AG10803 (cell line): ENCODE measurements around the gene TMEM175.

Source experiments
- DNase-seq: peaks from one replicate; pipeline ENCODE4 v3.0.0; 2010; ENCODE audit warnings: low read depth
- H3K4me3 ChIP-seq: 2 replicates; pipeline ENCODE4 v1.5.1; 2011; ENCODE audit warnings: mild to moderate bottlenecking, low read length, control low read depth
- TF ChIP-seq, protein P1 (sequence below): conservative IDR thresholded peaks from 2 replicates; pipeline ENCODE4 v1.5.1; 2011; ENCODE audit warnings: mild to moderate bottlenecking, low read length, control low read depth, inconsistent platforms

Gene TMEM175

DNA sequence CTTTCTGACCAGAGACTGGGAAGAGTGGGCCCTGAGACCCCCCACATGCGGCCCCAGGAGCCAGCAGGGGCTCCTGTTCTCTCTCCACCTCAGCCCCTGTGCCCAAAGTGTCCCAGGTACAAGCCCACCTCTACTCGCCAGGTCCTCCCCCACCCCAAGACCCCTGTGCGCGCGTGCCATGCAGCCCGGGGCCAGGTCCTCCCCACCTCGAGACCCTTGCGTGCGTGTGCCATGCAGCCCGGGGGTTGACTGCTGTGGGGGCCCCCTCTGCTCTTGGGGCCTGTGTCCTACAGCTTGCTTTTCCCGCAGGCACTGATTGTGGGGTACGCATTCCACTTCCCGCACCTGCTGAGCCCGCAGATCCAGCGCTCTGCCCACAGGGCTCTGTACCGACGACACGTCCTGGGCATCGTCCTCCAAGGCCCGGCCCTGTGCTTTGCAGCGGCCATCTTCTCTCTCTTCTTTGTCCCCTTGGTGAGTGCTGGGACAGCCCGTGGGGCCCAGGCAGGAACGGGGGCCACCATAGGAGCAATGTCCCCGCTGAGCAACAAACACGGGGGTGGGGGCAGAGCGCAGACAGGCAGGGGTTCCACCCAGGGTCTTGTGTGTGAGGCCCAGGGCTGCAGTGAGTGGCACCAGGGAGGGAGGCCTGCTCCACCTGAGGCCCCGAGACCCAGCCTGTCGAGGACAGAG, 20.8 kb downstream of the TMEM175 start:
- TF ChIP-seq, protein P1, sequence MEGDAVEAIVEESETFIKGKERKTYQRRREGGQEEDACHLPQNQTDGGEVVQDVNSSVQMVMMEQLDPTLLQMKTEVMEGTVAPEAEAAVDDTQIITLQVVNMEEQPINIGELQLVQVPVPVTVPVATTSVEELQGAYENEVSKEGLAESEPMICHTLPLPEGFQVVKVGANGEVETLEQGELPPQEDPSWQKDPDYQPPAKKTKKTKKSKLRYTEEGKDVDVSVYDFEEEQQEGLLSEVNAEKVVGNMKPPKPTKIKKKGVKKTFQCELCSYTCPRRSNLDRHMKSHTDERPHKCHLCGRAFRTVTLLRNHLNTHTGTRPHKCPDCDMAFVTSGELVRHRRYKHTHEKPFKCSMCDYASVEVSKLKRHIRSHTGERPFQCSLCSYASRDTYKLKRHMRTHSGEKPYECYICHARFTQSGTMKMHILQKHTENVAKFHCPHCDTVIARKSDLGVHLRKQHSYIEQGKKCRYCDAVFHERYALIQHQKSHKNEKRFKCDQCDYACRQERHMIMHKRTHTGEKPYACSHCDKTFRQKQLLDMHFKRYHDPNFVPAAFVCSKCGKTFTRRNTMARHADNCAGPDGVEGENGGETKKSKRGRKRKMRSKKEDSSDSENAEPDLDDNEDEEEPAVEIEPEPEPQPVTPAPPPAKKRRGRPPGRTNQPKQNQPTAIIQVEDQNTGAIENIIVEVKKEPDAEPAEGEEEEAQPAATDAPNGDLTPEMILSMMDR, result no peak
- DNase-seq, result no peak
- H3K4me3 ChIP-seq, result no peak overlapping the region

DNA sequence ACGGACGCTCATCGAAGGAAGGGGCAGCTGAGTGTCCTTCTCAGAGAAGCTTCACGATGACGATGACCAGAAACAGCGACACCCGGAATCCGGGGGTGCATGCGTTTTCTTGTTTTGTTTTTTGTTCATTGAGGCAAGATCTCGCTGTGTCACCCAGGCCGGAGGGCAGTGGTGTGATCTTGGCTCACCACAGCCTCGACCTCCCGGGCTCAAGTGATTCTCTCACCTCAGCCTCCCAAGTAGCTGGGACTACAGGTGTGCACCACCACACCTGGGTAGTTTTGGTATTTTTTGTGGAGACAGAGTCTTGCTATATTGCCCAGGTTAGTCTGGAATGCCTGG, 21.3 kb downstream of the TMEM175 start:
- TF ChIP-seq, protein P1, result no peak
- DNase-seq, result no peak
- no peak overlapping the region for H3K4me3 ChIP-seq

DNA sequence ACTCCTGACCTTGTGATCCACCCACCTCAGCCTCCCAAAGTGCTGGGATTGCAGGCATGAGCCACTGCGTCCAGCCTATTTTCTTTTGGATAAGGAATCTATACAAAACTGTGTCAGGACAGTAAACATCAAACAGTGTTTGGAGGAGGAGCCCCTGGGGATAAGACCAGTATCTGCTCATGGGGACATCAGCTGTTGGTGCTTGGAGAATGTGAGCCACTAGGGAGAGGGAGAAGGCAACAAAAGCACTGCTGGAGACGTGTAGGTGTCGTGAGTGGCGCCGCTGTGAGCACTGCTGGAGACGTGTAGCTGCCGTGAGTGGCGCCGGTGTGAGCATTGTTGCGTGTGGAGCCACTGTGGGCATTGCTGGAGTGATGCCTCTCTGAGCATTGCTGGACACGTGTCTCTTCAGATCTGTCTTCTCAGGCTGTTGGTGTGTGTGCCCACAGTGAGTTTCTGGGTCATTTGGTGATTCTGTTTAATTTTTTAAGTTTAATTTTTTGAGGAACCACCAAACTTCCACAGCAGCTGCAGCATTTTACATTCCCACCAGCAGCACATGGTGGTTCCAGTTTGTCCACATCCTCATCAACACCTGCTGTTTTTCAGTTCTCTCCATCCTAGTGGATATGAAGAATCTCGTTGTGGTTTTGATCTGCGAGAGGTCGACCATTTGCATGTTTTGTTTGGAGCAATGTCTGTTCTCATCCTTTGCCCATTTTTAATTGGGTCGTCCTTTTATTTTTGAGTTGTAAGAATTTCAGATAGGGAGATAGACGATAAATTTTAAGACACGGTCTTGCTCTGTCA, 22.2 kb downstream of the TMEM175 start:
- TF ChIP-seq, protein P1, result no peak
- no peak for DNase-seq

DNA sequence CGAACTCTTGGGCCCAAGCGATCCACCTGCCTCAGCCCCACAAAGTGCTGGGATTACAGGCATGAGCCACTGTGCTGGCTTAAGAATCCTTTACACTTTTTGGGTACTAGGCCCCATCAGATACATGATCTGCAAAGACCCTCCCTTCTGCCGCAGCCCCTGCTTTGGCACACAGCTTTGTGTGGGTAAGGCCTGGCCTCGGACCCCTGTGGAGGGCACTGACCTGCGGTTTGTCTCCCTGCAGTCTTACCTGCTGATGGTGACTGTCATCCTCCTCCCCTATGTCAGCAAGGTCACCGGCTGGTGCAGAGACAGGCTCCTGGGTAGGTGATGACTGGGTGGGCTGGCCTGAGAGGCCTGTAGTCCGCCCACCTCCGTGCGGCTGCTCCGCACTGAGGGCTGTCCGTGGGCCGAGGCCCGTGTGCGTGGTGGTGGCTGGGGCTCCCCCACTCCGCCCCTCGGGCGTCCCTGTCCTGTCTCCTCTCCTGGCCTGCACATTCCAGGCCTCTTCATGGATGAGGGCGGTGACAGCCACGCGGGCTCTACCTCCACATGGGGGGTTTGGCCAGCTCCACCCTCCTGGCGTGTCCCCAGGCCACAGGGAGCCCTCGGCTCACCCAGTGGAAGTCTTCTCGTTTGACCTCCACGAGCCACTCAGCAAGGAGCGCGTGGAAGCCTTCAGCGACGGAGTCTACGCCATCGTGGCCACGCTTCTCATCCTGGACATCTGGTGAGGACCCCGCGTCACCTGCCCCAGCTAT, 23.1 kb downstream of the TMEM175 start:
- no peak for DNase-seq
- no peak overlapping the region for H3K4me3 ChIP-seq
- TF ChIP-seq, protein P1, result no peak

More for the DNA sequence above, 22.2 kb downstream of the TMEM175 start:
- no peak overlapping the region for H3K4me3 ChIP-seq

DNA sequence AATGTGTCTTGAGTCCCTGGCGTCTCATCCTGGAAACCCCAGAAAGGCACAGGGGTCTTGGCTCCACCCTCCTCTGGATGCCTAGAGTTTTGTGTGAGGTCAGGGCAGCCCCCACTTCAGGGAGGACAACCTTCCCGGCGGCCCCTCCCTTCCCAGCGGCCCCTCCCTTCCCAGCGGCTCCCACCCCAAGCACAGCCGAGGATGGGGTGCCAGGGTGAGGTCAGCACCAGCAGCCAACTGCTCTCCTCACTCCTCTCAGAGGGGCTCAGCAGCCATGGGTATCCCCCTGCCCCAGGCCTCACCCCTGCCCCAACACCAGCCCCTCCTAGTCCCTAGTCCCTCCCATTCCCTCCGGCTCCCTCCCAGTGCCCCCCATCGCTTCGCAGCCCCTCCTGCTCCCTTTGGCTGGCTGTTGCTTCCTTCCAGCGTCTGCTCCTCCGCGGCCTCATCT, 23.7 kb downstream of the TMEM175 start:
- H3K4me3 ChIP-seq, result no peak overlapping the region
- TF ChIP-seq, protein P1, result no peak
- DNase-seq, result no peak

DNA sequence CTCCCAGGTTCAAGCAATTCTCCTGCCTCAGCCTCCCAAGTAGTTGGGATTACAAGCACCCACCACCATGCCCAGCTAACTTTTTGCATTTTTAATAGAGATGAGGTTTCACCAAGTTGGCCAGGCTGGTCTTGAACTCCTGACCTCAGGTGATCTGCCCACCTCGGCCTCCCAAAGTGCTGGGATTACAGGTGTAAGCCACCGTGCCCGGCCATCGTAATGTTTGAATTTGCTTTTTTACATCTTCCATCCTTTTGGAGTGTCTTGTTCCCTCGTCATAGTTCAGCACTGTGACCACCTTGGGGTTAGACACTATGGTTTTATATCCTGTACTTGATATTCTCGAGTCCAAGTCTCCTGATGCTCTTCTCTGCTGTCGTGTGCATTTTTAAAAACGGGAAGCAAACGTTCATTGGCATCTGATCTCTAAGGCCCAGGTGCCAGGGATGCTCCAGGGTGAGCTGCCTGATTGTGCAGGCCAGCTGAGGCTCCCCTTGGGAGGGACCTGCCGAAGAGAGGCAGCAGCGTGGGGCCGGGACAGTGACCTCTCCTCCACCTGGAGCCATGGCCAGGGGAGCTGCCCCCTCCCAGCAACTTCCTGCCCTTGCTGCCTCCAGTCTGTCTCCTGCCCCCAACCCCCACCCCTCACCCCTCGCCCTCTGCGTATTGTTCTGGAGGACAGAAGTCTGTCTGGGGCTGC, 24.4 kb downstream of the TMEM175 start:
- no peak overlapping the region for H3K4me3 ChIP-seq
- DNase-seq, result no peak
- TF ChIP-seq, protein P1, result no peak
